DND-41 (cell line): ENCODE data around the gene CHSY1.

Source experiments
- EZH2 ChIP-seq: IDR thresholded peaks from 3 replicates; pipeline ENCODE4 v1.6.1; 2012; ENCODE audit warnings: borderline replicate concordance, low read depth, mild to moderate bottlenecking, moderate library complexity, low read length, inconsistent platforms; ENCODE audit not compliant: severe bottlenecking
- TF ChIP-seq, protein P1 (sequence below): IDR thresholded peaks from 2 replicates; pipeline ENCODE4 v1.5.1; 2012; ENCODE audit warnings: borderline replicate concordance, low read length, moderate library complexity, mild to moderate bottlenecking; ENCODE audit not compliant: poor library complexity, severe bottlenecking; ENCODE audit errors: extremely low read depth

GRCh38 chr15:101240358-101240757 is 11.5 kb downstream of the CHSY1 start:
- no peak for TF ChIP-seq EZH2
- TF ChIP-seq, protein P1, sequence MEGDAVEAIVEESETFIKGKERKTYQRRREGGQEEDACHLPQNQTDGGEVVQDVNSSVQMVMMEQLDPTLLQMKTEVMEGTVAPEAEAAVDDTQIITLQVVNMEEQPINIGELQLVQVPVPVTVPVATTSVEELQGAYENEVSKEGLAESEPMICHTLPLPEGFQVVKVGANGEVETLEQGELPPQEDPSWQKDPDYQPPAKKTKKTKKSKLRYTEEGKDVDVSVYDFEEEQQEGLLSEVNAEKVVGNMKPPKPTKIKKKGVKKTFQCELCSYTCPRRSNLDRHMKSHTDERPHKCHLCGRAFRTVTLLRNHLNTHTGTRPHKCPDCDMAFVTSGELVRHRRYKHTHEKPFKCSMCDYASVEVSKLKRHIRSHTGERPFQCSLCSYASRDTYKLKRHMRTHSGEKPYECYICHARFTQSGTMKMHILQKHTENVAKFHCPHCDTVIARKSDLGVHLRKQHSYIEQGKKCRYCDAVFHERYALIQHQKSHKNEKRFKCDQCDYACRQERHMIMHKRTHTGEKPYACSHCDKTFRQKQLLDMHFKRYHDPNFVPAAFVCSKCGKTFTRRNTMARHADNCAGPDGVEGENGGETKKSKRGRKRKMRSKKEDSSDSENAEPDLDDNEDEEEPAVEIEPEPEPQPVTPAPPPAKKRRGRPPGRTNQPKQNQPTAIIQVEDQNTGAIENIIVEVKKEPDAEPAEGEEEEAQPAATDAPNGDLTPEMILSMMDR, result no peak
